PC-9 (cell line): Measurements from ENCODE around the gene MARK2. TPM values are rescaled to one million over a fixed set of nuclear protein-coding genes. Genes with fewer than 3 reads are reported as not detected.

Experiments used
- BruUV-seq: library from RNA; stranded (reverse); fragments of 400-500 nt; replicated peaks from 2 replicates; lab custom pipeline; 2021; lab: Mats Ljungman, UMichigan
- CTCF ChIA-PET: fragments of 300-600 bp; sonication (Branson Sonifier 250); formaldehyde crosslinking; loops from one replicate; lab custom pipeline; 2022; ENCODE audit warnings: antibody characterized with exemption; lab: Charles Lee
- POLR2A ChIA-PET: fragments of 300-600 bp; sonication (Branson Sonifier 250); formaldehyde crosslinking; loops from one replicate; lab custom pipeline; 2022; ENCODE audit warnings: antibody characterized with exemption; ENCODE audit not compliant: unreplicated experiment; lab: Charles Lee
- DNase-seq, 2 experiments: peaks; one replicate each; pipeline versions ENCODE4 v3.0.0 to v3.0.0-alpha.2; 2015 to 2022; ENCODE audit warnings: mixed read lengths in 1 of 2
- H2AFZ ChIP-seq: fragments of 200-600 bp; sonication (generic); 2 replicates; pipeline ENCODE4 v1.8.1; 2017; ENCODE audit warnings: antibody characterized with exemption
- H3F3A ChIP-seq: fragments of 200-600 bp; sonication (generic); 2 replicates; pipeline ENCODE4 v1.8.1; 2017; ENCODE audit warnings: antibody characterized with exemption, mild to moderate bottlenecking, low read depth; ENCODE audit not compliant: insufficient read depth
- H3K27ac ChIP-seq: fragments of 200-600 bp; sonication (generic); 2 replicates; pipeline ENCODE4 v1.6.1; 2016; ENCODE audit warnings: mixed run types
- H3K27me3 ChIP-seq: fragments of 200-600 bp; sonication (generic); 2 replicates; pipeline ENCODE4 v1.6.1; 2016; ENCODE audit warnings: low read depth, mixed run types; ENCODE audit not compliant: insufficient read depth
- H3K36me3 ChIP-seq: fragments of 200-600 bp; sonication (generic); 2 replicates; pipeline ENCODE4 v1.6.1; 2016; ENCODE audit warnings: low read depth, mixed run types
- H3K4me1 ChIP-seq: fragments of 200-600 bp; sonication (generic); replicated peaks from 2 replicates; pipeline ENCODE4 v1.6.1; 2016; ENCODE audit warnings: mixed run types; ENCODE audit not compliant: insufficient read depth
- H3K4me2 ChIP-seq: fragments of 200-600 bp; sonication (generic); 2 replicates; pipeline ENCODE4 v1.6.1; 2017; ENCODE audit warnings: mixed run types
- H3K4me3 ChIP-seq: fragments of 200-600 bp; sonication (generic); 2 replicates; pipeline ENCODE4 v1.6.1; 2016; ENCODE audit warnings: mixed run types
- H3K79me2 ChIP-seq: fragments of 200-600 bp; sonication (generic); 2 replicates; pipeline ENCODE4 v1.6.1; 2017; ENCODE audit warnings: low read depth, mixed run types
- H3K9me2 ChIP-seq: fragments of 200-600 bp; sonication (generic); 2 replicates; pipeline ENCODE4 v1.8.1; 2017; ENCODE audit warnings: mild to moderate bottlenecking; ENCODE audit not compliant: insufficient read depth
- H3K9me3 ChIP-seq: fragments of 200-600 bp; sonication (generic); 2 replicates; pipeline ENCODE4 v1.8.1; 2016; ENCODE audit warnings: low read depth; ENCODE audit not compliant: insufficient read depth
- H4K20me1 ChIP-seq: fragments of 200-600 bp; sonication (generic); 2 replicates; pipeline ENCODE4 v1.8.1; 2017; ENCODE audit not compliant: insufficient read depth
- EZH2 ChIP-seq: fragments of 200-600 bp; sonication (generic); IDR thresholded peaks from 2 replicates; pipeline ENCODE4 v1.8.0; 2017; ENCODE audit warnings: antibody characterized with exemption, low read depth
- intact Hi-C: fragments of 100-400 bp; cut with micrococcal nuclease; formaldehyde crosslinking; loops from one replicate; pipeline ENCODE4 v1.10.0; 2022; ENCODE audit not compliant: unreplicated experiment
- total RNA-seq: library from RNA; stranded (reverse); gene quantifications from 2 replicates; pipeline ENCODE4 v1.2.3, GENCODE V29; 2021
- TF ChIP-seq, protein P1 (sequence below): fragments of 200-600 bp; sonication (generic); conservative IDR thresholded peaks from 2 replicates; pipeline ENCODE4 v1.6.1; 2017; ENCODE audit warnings: mixed run types, antibody characterized with exemption, mild to moderate bottlenecking, moderate library complexity

Gene MARK2
- total RNA-seq, 1 experiment from 2014 or later, result 65.0 TPM

DNA sequence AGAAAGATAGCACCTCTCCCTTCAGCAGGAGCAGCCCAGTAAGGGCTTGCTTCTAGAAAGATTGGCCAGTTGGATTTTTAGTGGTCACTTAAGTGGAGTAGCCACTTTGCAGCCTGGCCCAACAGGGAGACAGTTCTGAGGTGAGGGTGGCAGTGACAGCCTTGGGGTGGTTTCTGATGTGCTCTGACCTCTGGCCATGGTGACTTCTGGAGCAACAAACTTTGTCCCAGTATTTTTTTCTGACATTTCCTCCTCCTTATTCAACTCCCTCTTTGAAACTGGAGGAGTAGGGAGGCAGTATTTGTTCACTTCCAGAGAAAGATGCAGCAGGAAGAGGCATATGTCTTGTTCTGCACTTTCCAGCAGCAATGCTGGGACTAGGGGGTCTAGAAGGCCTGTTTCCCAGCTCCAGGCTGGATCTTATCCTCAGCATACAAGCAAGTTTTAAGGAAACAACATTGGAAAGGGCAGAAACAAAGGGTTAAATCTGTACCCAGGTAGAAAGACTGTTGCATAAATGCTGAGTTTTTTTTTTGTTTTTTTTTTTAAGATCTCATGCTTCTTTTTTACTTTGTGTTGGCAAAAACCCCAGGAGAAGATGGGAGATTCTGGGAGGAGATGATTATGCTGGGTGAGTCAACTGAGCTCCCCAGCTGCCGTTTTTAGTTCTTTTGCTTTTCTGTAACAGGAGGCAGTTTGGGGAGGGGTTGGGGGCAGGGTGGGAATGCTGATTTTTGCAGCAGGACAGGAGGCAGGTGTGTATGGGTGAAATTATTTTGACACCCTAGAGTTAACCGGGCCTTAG, 40.9 kb downstream of the MARK2 start:
- TF ChIP-seq, protein P1, sequence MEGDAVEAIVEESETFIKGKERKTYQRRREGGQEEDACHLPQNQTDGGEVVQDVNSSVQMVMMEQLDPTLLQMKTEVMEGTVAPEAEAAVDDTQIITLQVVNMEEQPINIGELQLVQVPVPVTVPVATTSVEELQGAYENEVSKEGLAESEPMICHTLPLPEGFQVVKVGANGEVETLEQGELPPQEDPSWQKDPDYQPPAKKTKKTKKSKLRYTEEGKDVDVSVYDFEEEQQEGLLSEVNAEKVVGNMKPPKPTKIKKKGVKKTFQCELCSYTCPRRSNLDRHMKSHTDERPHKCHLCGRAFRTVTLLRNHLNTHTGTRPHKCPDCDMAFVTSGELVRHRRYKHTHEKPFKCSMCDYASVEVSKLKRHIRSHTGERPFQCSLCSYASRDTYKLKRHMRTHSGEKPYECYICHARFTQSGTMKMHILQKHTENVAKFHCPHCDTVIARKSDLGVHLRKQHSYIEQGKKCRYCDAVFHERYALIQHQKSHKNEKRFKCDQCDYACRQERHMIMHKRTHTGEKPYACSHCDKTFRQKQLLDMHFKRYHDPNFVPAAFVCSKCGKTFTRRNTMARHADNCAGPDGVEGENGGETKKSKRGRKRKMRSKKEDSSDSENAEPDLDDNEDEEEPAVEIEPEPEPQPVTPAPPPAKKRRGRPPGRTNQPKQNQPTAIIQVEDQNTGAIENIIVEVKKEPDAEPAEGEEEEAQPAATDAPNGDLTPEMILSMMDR, result no peak
- no peak for TF ChIP-seq EZH2
- Histone ChIP-seq H3K4me1 (peaks cover 33% of the 10 kb centered on the region), H4K20me1 (peaks cover 42% of the 10 kb centered on the region; the same call in 1 of the 2 replicates), H3K36me3 (no peaks in the 10 kb centered on the region; the same call in 1 of the 2 replicates), H3K4me3 (peak overlapping the region; percentile 12; the same call in 1 of the 2 replicates), H3F3A (peaks cover 29% of the 10 kb centered on the region), H3K4me2 (peak overlapping the region; percentile 67), H2AFZ (no peak overlapping the region), H3K9me2 (no peaks in the 10 kb centered on the region), H3K79me2 (peaks cover 97% of the 10 kb centered on the region), H3K27ac (peak overlapping the region; percentile 47), H3K9me3 (no peaks in the 10 kb centered on the region), H3K27me3 (no peaks in the 10 kb centered on the region)
- POLR2A ChIA-PET, result no interaction called here
- DNase-seq, result peak in 1 of 2 experiments; percentile 57
- intact Hi-C loops, result no loop called here
- CTCF ChIA-PET, result no interaction called here
- no TSS peak for BruUV-seq

DNA sequence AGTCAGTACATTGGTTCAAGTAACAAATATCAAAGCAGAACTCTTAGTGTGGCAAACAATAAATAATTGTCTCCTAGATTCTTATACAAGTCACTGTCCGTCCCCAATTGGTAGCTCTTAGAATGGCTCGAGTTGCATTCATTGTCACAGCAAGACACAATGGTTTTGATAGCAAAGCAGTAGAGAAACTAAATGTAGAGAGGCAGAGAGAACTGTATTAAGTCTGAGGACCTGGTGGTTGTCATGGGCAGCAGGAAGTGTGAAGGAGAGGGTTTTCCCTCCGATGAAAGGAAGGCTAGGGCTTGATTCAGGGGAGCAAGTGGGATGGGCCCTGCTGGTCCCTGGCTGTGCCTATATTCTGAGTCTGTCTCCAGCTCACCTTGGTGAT, 41.5 kb downstream of the MARK2 start:
- POLR2A ChIA-PET, result no interaction called here
- DNase-seq, result no peak
- Histone ChIP-seq H3F3A (peaks cover 33% of the 10 kb centered on the region), H3K4me2 (peak overlapping the region; percentile 67), H2AFZ (no peak overlapping the region), H3K79me2 (peaks cover 97% of the 10 kb centered on the region), H3K27ac (peak overlapping the region; percentile 47), H3K9me2 (no peaks in the 10 kb centered on the region), H3K4me3 (no peak overlapping the region), H3K36me3 (no peaks in the 10 kb centered on the region; the same call in 1 of the 2 replicates), H3K27me3 (no peaks in the 10 kb centered on the region), H3K4me1 (peaks cover 33% of the 10 kb centered on the region), H4K20me1 (peaks cover 37% of the 10 kb centered on the region; the same call in 1 of the 2 replicates), H3K9me3 (no peaks in the 10 kb centered on the region)
- TF ChIP-seq EZH2, result no peak
- TF ChIP-seq, protein P1, result no peak
- CTCF ChIA-PET, result no interaction called here
- intact Hi-C loops, result no loop called here
- no TSS peak for BruUV-seq

DNA sequence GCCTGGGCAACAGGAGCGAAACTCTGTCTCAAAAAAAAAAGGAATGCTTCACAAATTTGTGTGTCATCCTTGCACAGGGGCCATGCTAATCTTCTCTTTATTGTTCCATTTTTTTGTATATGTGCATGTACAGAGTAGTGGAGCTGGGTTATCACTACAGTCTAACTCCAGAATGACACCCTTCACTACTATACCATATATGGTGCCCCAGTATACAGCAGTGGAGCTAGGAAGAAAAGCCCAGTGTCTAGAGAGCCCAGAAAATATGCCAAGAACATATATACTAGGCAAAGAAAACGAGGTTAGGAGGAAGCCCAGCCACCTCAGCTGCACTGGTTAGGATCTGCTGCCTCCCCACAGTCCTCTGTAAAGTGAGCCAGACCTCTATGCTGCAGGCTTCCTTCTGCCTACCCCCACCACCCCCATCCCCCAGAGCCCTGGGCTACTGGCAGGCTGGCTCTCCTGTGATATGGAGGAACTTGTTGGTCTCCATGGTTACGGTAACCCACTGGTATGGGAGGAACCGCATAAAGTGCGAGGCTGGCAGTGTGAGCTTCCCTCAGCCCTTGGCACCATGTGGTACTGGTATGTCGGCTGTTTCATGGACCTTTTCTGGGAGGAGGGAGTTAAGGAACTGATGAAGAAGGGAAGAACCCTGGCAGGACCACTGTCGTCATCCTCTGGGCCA, 43.8 kb downstream of the MARK2 start:
- no peaks in the 10 kb centered on the region for H3K9me3 ChIP-seq
- no TSS peak for BruUV-seq
- no peak overlapping the region for H3K4me2 ChIP-seq
- no peak overlapping the region for H3K4me3 ChIP-seq
- no peak overlapping the region for H2AFZ ChIP-seq
- no peak for DNase-seq
- H3K36me3 ChIP-seq, result no peaks in the 10 kb centered on the region
- TF ChIP-seq EZH2, result no peak
- TF ChIP-seq, protein P1, result no peak
- H4K20me1 ChIP-seq, result peaks cover 33% of the 10 kb centered on the region; the same call in 1 of the 2 replicates
- peaks cover 95% of the 10 kb centered on the region for H3K79me2 ChIP-seq
- H3F3A ChIP-seq, result peaks cover 53% of the 10 kb centered on the region
- no peaks in the 10 kb centered on the region for H3K27me3 ChIP-seq
- CTCF ChIA-PET, result interaction anchor here (0.6 kb wide), 1 partner anchor 9 kb away, joined by 4 read pairs; no protein-coding TSS in a partner anchor
- intact Hi-C loops, result no loop called here
- POLR2A ChIA-PET, result no interaction called here
- no peaks in the 10 kb centered on the region for H3K9me2 ChIP-seq
- peaks cover 42% of the 10 kb centered on the region for H3K4me1 ChIP-seq
- H3K27ac ChIP-seq, result no peak overlapping the region
